ENCODE data around the gene TMEM134.

- TF ChIP-seq EZH2phosphoT487 (IDR thresholded peaks at IDR 0.05; ENCODE audit: insufficient read depth, low read depth) (no peak), EZH2 (IDR thresholded peaks at IDR 0.05; ENCODE audit: insufficient read depth, poor library complexity, severe bottlenecking) (no peak)
These were observed 33.2 kb downstream of the TMEM134 start for GRCh38 chr11:67435727-67436458.

Measured in GM23248 (cell line).